Measurements from ENCODE around the gene ELF5.

ELF5 gene

GRCh38 chr11:34552270-34552669, 38.7 kb upstream of the ELF5 start:
- TF ChIP-seq ZNF518A (tag by site-specific recombination; conservative IDR thresholded peaks at IDR 0.05; ENCODE audit: low read depth): no peak
- TF ChIP-seq GFI1B (tag by site-specific recombination; IDR thresholded peaks at IDR 0.05): no peak
- no peak for TF ChIP-seq ZNF561 (tag by site-specific recombination; IDR thresholded peaks at IDR 0.05; ENCODE audit: borderline replicate concordance)
- Histone ChIP-seq H3K36me3 (ENCODE audit: control insufficient read depth in 2 of 2, insufficient read depth in 1 of 2, low read length in 2 of 2) (no peaks in the 10 kb centered on the region), H3K4me3 (ENCODE audit: low read depth, low read length) (no peak overlapping the region), H3K9me3 (ENCODE audit: control insufficient read depth, insufficient read depth, low read depth, low read length) (no peaks in the 10 kb centered on the region), H3K27ac (ENCODE audit: extremely low read depth, low read depth, low read length) (no peak overlapping the region), H3K4me1 (ENCODE audit: control insufficient read depth, insufficient read depth, low read length) (no peaks in the 10 kb centered on the region)
- ChIA-PET CTCF (interaction anchor here (1.0 to 1.2 kb wide), 2 partner anchors 12 to 339 kb away, joined by 4 to 6 read pairs; no protein-coding TSS in a partner anchor), POLR2A (no interaction called here)

- Histone ChIP-seq H3K36me3 (ENCODE audit: control insufficient read depth in 2 of 2, insufficient read depth in 1 of 2, low read length in 2 of 2) (no peaks in the 10 kb centered on the region), H3K4me3 (ENCODE audit: low read depth, low read length) (no peak overlapping the region), H3K9me3 (ENCODE audit: control insufficient read depth, insufficient read depth, low read depth, low read length) (no peaks in the 10 kb centered on the region), H3K4me1 (ENCODE audit: control insufficient read depth, insufficient read depth, low read length) (no peaks in the 10 kb centered on the region), H3K27ac (ENCODE audit: extremely low read depth, low read depth, low read length) (no peak overlapping the region)
- TF ChIP-seq KLF8 (tag by site-specific recombination; IDR thresholded peaks at IDR 0.05): no peak
- no peak for TF ChIP-seq ZNF560 (tag by site-specific recombination; IDR thresholded peaks at IDR 0.05; ENCODE audit: borderline replicate concordance)
- TF ChIP-seq ZNF629 (tag by site-specific recombination; IDR thresholded peaks at IDR 0.05): no peak
- TF ChIP-seq KLF16 (tag by site-specific recombination; IDR thresholded peaks at IDR 0.05): no peak
- 0 out of 2 replicates have a peak, but pooled peaks have one; percentile 21 for TF ChIP-seq ZNF449 (tag by site-specific recombination; IDR thresholded peaks at IDR 0.05)
- POLR2A ChIA-PET: no interaction called here
- CTCF ChIA-PET: interaction anchor here (0.6 to 1.8 kb wide), 3 partner anchors 21 to 291 kb away, joined by 3 to 5 read pairs (median 3); partner anchors contain the start of gene ELF5
These were observed 35.7 kb upstream of the ELF5 start for GRCh38 chr11:34549271-34549670.

GRCh38 chr11:34548278-34548677, 34.7 kb upstream of the ELF5 start:
- Histone ChIP-seq H3K27ac (ENCODE audit: extremely low read depth, low read depth, low read length) (no peak overlapping the region), H3K4me3 (ENCODE audit: low read depth, low read length) (no peak overlapping the region), H3K36me3 (ENCODE audit: control insufficient read depth in 2 of 2, insufficient read depth in 1 of 2, low read length in 2 of 2) (no peaks in the 10 kb centered on the region), H3K4me1 (ENCODE audit: control insufficient read depth, insufficient read depth, low read length) (no peaks in the 10 kb centered on the region), H3K9me3 (ENCODE audit: control insufficient read depth, insufficient read depth, low read depth, low read length) (no peaks in the 10 kb centered on the region)
- TF ChIP-seq SETDB1 (IDR thresholded peaks at IDR 0.05; ENCODE audit: insufficient read length, low read length): no peak
- no peak for TF ChIP-seq KLF7 (tag by site-specific recombination; IDR thresholded peaks at IDR 0.05; ENCODE audit: borderline replicate concordance)
- TF ChIP-seq ZNF404 (tag by site-specific recombination; IDR thresholded peaks at IDR 0.05): no peak
- no peak for TF ChIP-seq MEIS1 (CRISPR knock-in tag; IDR thresholded peaks at IDR 0.05; ENCODE audit: borderline replicate concordance)
- TF ChIP-seq ZNF768 (tag by site-specific recombination; IDR thresholded peaks at IDR 0.05): no peak
- no peak for TF ChIP-seq MYNN (tag by site-specific recombination; IDR thresholded peaks at IDR 0.05; ENCODE audit: borderline replicate concordance)
- no peak for TF ChIP-seq YY1 (tag by site-specific recombination; IDR thresholded peaks at IDR 0.05)
- POLR2A ChIA-PET: no interaction called here
- CTCF ChIA-PET: interaction anchor here (1.8 kb wide), 1 partner anchor 36 kb away, joined by 5 read pairs; the partner anchor contains the start of gene ELF5
